BE2C (cell line): ENCODE results near the gene KSR2.
A peak's percentile ranks its signal among the peaks of the same experiment; 100 is the strongest.
"Not testable (repeated sequence)": the region's sequence is repeated elsewhere in the genome, so short reads cannot be mapped to it uniquely, and the experiment has no call there.

Source experiments
- DNase-seq: peaks from one replicate; pipeline ENCODE4 v3.0.0-alpha.2; 2020
- H3K27me3 ChIP-seq: fragments of 250-450 bp; sonication (Bioruptor Pico); 2 replicates; pipeline ENCODE4 v1.5.1; 2020; ENCODE audit warnings: mild to moderate bottlenecking
- H3K36me3 ChIP-seq: fragments of 250-450 bp; sonication (Bioruptor Pico); 2 replicates; pipeline ENCODE4 v1.5.1; 2020; ENCODE audit warnings: mild to moderate bottlenecking
- H3K4me1 ChIP-seq: fragments of 250-450 bp; sonication (Bioruptor Pico); 2 replicates; pipeline ENCODE4 v1.5.1; 2020
- H3K4me3 ChIP-seq: 2 replicates; pipeline ENCODE4 v1.5.1; 2011; ENCODE audit warnings: low read depth, low read length
- H3K9me3 ChIP-seq: fragments of 250-450 bp; sonication (Bioruptor Pico); 2 replicates; pipeline ENCODE4 v1.5.1; 2020
- CTCF ChIP-seq: IDR thresholded peaks from 2 replicates; pipeline ENCODE4 v1.5.1; 2012; ENCODE audit warnings: mild to moderate bottlenecking, low read depth, low read length

KSR2 gene

DNA sequence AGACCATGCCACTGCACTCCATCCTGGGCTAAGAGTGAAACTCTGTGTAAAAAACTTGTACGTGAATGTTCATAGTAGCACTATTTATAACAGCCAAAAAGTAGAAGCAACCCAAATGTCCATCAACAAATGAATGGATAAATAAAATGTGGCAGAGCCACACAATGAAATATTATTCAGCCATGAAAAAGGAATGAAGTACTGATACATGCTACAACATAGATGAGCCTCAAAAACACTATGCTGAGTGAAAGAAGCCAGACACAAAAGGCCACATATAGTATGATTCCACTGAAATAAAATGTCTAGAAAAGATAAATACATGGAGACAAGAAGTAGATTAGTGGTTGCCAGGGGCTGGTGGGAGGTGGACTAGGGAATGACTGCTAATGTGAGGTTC lies 72.8 kb downstream of the KSR2 start:
- Histone ChIP-seq H3K4me3 (no peak overlapping the region), H3K4me1 (no peaks in the 10 kb centered on the region), H3K36me3 (no peaks in the 10 kb centered on the region), H3K9me3 (no peaks in the 10 kb centered on the region), H3K27me3 (no peaks in the 10 kb centered on the region)
- TF ChIP-seq CTCF, result no peak
- no peak for DNase-seq

DNA sequence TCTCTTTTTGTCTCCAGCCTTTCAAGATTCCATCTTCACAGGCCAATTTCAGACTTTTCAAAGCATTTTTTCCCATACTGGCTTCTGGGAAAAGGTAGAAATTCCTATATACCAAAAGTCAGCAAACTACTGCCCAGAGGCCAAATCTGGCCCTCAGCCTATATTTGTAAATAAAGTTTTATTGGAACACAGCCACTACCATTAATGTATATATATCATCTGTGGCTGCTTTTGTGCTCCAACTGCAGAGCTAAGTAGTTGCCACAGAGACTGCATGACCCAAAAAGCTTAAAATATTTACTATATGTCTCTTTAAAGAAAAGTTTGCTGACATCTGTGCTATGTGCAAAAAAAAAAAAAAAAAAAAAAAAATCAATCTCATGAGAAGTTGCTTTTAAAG lies 76.3 kb downstream of the KSR2 start:
- H3K4me3 ChIP-seq, result no peak overlapping the region

DNA sequence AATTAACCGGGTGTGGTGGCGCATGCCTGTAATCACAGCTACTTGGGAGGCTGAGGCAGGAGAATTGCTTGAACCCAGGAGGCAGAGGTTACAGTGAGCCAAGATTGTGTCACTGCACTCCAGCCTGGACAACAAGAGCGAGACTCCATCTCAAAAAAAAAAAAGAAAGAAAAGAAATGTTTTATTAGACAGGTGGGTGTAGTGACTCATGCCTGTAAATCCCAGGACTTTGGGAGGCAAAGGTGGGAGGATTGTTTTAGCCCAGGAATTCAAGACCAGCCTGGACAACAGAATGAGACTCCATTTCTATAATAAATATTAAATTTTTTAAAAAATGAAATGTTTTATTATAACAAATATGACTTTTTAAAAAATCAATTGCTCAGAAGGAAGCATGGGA lies 77.5 kb downstream of the KSR2 start:
- H3K9me3 ChIP-seq, H3K36me3 ChIP-seq, H3K27me3 ChIP-seq, H3K4me1 ChIP-seq, H3K4me3 ChIP-seq, DNase-seq: not testable (repeated sequence)

More for the DNA sequence above, 76.3 kb downstream of the KSR2 start:
- TF ChIP-seq CTCF, result no peak
- Histone ChIP-seq H3K36me3 (no peaks in the 10 kb centered on the region), H3K9me3 (no peaks in the 10 kb centered on the region), H3K27me3 (no peaks in the 10 kb centered on the region), H3K4me1 (no peaks in the 10 kb centered on the region)
- DNase-seq, result no peak

GRCh38 chr12:117890644-117891043 lies 78.1 kb downstream of the KSR2 start:
- no peak for DNase-seq
- Histone ChIP-seq H3K4me1 (no peaks in the 10 kb centered on the region), H3K27me3 (no peaks in the 10 kb centered on the region), H3K36me3 (no peaks in the 10 kb centered on the region), H3K4me3 (no peak overlapping the region), H3K9me3 (no peaks in the 10 kb centered on the region)
- no peak for TF ChIP-seq CTCF

- Histone ChIP-seq H3K9me3 (no peaks in the 10 kb centered on the region), H3K36me3 (no peaks in the 10 kb centered on the region), H3K4me3 (no peak overlapping the region), H3K27me3 (no peaks in the 10 kb centered on the region), H3K4me1 (no peaks in the 10 kb centered on the region)
- no peak for DNase-seq
- TF ChIP-seq CTCF, result 0 out of 2 replicates have a peak, but pooled peaks have one; percentile 17
Observed at GRCh38 chr12:117890137-117890536, 78.7 kb downstream of the KSR2 start.

- Histone ChIP-seq H3K4me3 (no peak overlapping the region), H3K36me3 (no peaks in the 10 kb centered on the region), H3K27me3 (no peaks in the 10 kb centered on the region), H3K9me3 (no peaks in the 10 kb centered on the region), H3K4me1 (no peaks in the 10 kb centered on the region)
- no peak for DNase-seq
- no peak for TF ChIP-seq CTCF
Observed at GRCh38 chr12:117889098-117889497, 79.7 kb downstream of the KSR2 start.

DNA sequence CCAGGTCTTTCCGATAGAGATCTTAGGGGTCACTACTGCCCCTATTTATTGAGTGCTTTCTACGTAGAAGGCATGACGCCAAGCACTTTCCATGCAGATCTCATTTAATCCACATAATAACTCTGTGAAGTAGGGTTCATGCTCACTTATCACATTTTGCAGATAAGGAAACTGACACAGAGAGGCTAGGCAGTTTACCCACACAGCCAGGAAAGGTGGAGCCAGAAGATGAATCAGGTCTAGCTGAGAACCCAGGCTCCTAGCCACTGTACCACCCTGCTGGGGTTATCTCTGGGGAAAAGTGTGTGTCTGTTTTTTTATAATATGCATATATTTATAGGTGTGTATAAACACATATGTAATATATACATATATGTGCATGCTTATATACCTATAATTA lies 83.6 kb downstream of the KSR2 start:
- H3K4me1 ChIP-seq, result no peaks in the 10 kb centered on the region
- H3K36me3 ChIP-seq, result no peaks in the 10 kb centered on the region
- H3K27me3 ChIP-seq, result no peaks in the 10 kb centered on the region
- H3K9me3 ChIP-seq, result no peaks in the 10 kb centered on the region
- no peak for DNase-seq
- TF ChIP-seq CTCF, result no peak
- H3K4me3 ChIP-seq, result no peak overlapping the region
